GM18520 (cell line): Measurements from ENCODE around the gene GRIK5.

ENCODE experiments used
- ATAC-seq: cut with Tn5 transposase; IDR thresholded peaks from one replicate; pipeline ENCODE4 v1.9.1; 2021; ENCODE audit not compliant: unreplicated experiment

The GRIK5 gene

GRCh38 chr19:41957838-41958366 is 112.1 kb downstream of the GRIK5 start:
- ATAC-seq: no peak

GRCh38 chr19:41957161-41957837 is 112.7 kb downstream of the GRIK5 start:
- no peak for ATAC-seq

DNA sequence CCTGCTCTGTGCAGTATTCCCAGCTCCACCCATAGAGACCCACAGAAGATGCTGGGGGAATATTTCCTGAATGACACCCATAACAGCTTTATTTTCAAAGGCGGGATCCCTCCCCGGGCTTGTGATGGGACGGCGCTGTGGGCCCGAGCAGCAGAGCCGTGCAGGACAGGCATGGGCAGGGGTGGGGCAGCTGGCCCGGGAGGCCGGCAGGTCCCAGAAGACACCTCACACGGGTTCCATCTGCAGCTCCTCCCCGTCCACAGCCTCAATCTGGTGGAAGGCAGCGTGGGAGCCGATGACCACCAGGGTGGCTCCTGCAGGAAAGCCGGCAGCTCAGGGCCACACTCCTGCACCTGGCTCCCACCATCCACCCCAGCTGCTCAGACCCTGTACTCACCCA is 113.4 kb downstream of the GRIK5 start:
- ATAC-seq: no peak

- no peak for ATAC-seq
Measured at GRCh38 chr19:41955521-41955920, 114.5 kb downstream of the GRIK5 start.

GRCh38 chr19:41951686-41952172 is 118.3 kb downstream of the GRIK5 start:
- no peak for ATAC-seq
